ENCODE results near the gene RRP1B.

RRP1B gene

GRCh38 chr21:43726686-43727518 lies 67.5 kb downstream of the RRP1B start:
- no peak for DNase-seq (ENCODE audit: low read depth in 2 of 2)

DNA sequence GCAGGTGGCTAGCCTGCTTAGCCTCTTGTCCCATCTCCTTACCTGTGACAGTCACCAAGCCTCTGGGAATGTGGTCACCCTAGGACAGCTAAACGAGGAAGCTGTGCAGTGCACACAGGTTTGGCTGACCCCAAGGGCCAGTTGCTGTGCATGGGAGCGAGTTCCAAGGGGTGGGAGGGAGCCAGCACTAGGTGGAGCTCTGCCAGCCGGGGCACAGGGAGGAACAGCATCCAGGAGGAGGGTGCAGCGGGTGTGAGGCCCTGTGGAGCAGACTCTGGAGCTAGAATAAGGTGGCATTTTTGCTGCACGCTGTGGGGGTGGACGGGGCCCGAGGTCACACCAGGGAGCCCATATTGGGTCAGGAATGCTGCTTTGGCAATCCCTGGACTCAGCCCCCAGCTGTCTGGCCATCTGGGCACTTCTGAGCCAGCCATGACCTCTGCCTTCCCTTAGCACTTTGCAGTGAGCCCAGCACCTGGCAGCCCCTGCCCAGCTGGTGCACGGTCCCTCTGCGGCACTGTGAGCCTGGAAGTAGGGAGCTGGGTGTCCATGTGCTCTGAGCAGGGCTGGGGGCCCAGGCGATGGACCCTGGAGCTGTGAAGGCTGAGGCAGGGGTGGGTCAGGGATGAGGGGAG lies 68.3 kb downstream of the RRP1B start:
- DNase-seq (ENCODE audit: low read depth in 2 of 2) = no peak

DNA sequence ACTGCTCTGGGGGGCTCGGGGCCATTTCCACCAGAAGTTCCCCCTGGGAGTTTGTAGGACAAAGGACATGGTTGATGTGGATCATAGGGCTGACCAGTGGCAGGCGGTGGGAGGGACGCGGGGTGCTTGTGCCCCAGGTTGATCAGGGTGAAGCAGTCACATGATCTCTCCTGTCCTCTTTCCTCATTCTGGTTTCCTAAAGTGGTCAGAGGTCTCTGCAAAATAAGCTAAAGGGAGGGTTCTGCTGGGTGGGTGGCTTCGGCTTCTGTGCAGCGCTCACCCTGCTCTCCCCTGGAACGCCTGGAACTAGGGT lies 68.8 kb downstream of the RRP1B start:
- no peak for DNase-seq (ENCODE audit: low read depth in 2 of 2)

DNA sequence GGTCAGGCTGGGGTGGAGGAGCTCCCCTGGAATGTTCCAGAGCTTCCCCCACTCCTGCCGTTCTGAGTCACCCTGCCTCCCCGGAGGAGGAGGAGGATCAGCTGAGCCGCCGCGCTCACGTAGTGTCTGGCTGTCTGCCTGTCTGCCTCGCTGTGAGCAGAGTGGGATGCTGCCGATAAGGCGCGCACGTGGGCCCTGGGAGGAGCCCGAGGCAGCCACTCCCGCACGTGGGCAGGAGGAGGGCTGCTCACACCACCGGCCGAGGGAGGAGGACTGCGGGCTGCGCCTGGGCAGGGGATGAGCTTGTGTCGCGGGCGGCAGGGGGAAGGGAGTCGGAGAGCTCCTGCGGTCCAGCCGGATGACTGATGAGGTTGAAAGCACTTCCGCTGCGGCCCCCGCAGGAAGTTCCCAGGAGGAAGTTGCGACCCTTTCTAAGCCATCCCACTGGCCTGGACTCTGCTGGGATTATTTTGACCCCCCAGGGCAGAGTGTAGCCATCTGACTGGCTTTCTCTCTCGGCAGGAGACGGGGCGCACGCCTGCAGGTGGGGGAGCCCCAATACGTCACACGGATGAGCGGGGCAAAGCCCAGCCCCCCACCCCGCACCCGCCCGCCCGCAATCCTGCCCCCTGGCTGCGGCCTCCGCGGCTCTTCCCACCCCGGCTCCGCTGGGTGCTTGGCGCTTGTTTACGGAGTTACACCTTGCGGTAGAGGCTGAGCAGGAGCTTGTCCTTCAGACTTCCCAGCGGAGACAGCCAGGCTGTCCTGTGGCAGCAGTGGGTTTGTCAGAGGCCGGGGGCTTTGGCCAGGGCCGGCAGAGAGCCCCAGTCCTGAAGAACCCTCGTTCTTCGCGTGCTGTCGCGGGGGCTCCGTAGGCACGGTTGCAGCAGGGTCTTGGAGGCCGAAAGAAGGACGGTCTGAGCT lies 69.4 kb downstream of the RRP1B start:
- DNase-seq (ENCODE audit: low read depth in 2 of 2) = peak; percentile 72 to 87

DNA sequence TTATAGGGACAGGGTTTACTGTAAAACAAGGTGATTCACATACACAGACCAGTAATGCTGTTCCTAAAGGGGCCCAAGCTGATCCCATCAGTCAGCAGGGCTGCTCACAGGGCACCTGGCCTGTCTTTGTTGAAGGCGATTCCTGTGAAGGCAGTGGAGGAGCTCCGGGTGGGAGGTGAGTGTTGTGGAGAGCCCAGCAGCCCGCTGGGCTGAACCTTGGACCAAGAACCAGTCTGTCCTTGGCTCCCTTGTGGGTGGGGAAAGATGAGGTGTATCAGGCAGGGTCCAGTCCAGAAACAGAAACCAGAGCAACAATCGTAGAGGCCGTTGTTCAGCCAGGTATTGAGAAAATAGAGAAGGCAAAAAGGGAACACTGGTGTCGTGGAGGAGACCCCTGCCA lies 72.1 kb downstream of the RRP1B start:
- DNase-seq (ENCODE audit: low read depth in 2 of 2) = no peak

- no peak for DNase-seq (ENCODE audit: low read depth in 2 of 2)
Measured at GRCh38 chr21:43731891-43732711, 72.7 kb downstream of the RRP1B start.

DNA sequence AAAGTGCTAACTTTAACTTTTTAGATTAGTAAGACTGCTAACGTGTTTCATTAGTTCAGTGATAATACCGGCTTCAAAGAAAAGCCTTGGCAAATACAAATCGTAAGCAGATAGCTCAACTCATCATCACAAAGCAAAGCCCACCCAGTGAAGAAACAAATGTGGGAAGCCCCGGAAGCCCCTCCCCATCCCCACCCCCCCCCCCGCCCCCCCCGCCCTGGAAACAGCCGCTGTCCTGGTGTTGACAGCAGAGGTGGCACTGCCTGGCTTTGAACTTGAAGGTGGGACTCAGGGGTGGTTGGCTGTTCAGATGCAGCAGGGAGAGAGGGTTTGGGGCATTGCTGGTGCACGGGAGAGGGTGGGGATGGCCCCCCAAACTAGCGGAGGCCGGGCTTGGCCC lies 73.7 kb downstream of the RRP1B start:
- no peak for DNase-seq (ENCODE audit: low read depth in 2 of 2)

DNA sequence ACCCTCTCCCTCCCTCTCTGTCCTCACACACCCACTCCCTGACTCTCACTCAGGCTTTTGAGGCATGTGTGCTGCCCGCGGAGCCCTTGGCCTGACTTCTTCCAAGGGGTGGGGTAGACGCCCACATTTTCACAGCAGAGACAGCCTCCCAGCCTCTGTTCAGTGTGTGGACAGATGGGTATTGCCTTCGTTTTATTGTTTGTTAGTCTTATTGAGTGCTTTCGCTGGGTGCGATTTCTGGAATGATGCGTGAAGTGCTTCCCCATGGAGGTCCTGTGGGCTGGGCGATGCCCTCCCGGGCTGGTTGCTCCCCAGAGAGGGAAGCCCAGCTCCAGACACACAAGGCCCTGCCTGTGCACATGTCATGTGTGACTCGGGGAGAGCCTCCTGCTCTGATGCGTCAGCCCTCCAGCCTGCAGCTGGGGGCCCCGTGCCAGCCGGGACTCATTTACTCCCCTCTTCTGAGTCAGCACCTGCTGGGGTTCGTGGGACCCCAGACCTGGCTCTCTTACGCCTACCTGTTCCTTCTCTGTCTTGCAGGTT lies 74.2 kb downstream of the RRP1B start:
- DNase-seq (ENCODE audit: low read depth in 2 of 2) = no peak

DNA sequence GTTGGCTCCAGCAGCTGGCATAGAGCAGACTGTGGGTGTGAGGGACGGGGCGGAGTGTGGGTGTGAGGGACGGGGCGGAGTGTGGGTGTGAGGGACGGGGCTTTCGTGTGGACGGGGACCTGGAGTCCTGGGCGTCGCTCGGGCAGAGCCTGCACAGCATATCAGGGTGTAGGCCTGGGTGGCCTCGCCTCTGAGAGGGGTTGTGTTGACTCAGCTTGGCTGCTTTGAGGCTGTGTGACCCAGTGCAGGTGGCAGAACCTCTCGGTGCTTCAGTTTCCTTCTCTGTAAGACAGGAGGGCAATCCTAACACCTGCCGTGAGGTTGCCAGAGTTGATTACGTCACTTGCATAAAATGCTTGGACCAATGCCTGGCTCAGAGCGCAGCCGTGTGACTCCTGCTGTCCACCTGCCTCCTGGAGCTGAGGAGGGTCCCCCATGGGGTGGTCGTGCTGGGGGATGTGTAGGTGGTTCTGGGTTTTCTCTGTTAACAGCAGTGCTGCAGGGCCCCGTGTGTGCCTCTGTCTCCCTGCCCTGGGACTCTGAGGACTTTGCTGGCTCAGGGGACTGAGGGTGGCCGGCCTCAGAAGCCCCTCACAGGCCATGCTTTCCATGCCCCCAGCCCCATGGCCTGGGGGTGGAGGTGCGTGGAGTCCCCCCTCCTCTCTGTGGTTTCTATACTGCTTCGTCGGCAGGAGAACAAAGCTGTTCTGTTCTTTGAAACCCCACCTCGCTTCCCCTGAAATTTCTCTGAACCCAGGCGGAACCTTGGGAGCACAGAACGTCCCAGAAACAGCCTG lies 75.0 kb downstream of the RRP1B start:
- no peak for DNase-seq (ENCODE audit: low read depth in 2 of 2)

- DNase-seq (ENCODE audit: low read depth in 2 of 2) = no peak
Measured at GRCh38 chr21:43734928-43735229, 75.5 kb downstream of the RRP1B start.

DNA sequence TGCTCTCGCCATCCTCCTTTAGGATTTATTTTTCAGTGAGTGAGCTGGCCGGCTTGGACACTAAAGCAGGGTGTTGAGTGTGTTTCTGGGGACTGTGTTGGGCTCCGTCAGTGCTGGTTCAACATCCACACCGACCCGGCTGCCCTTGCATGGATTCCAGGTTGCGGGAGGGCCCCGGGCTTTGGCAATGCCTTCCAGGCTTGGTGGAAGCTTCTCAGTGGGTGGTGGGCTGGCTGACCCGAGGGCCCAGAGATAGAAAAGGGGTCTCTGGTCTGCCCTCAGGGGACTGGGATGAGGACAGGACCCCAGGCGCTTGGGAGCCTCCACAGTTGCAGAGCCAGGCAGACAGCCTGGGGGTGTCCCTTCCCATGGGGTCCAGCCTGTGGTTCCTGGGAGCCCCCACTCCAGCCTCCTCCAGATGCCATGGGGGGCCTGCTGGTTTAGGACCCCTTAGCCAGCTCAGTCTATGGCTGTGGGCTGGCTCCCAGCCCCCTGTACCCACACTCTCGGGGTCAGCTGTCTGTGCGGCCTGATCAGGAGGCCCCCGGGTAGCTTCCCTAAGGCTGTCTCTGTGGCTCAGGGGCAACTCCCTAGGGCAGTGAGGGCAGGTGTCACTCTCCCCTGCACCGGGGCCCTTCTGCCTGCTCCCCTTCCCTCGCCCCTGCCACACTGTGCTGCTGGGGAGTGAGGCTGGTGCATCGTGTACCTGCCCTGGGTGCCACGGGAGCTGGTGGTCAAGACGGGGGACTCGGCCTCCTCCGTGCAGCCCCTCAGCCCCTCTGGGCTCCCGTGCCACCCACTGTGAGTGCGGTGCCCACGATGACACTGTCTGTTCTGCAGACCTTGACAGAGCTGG lies 76.1 kb downstream of the RRP1B start:
- no peak for DNase-seq (ENCODE audit: low read depth in 2 of 2)

DNA sequence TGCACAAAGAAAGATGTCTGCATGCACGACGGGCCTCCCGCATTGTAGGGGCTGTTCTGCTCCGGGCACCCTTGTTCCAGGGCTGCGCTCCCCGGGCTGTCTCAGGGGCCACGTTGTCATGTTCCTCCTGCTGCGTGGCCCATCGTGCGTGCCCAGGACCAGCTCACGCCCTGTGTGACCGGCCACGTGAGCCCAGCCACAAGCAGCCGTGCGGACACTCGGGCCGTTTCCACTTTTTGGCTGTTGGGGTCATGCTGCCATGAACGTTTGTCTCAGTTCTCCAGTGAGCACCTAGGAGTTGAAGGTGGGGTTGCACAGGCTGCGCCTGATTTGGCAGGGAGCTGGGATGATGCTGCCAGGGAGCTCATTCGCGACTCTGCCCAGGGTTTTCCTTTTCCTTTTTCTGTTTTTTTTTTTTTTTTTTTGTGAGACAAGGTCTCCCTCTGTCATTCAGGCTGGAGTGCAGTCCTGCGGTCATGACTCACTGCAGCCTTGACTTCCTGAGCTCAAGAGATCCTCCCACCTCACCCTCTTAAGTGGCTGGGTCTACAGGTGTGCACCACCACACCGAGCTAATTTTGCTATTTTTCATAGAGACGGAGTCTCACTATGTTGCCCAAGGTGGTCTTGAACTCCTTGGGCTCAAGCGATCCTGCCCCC lies 77.0 kb downstream of the RRP1B start:
- DNase-seq (ENCODE audit: low read depth in 2 of 2) = no peak

DNA sequence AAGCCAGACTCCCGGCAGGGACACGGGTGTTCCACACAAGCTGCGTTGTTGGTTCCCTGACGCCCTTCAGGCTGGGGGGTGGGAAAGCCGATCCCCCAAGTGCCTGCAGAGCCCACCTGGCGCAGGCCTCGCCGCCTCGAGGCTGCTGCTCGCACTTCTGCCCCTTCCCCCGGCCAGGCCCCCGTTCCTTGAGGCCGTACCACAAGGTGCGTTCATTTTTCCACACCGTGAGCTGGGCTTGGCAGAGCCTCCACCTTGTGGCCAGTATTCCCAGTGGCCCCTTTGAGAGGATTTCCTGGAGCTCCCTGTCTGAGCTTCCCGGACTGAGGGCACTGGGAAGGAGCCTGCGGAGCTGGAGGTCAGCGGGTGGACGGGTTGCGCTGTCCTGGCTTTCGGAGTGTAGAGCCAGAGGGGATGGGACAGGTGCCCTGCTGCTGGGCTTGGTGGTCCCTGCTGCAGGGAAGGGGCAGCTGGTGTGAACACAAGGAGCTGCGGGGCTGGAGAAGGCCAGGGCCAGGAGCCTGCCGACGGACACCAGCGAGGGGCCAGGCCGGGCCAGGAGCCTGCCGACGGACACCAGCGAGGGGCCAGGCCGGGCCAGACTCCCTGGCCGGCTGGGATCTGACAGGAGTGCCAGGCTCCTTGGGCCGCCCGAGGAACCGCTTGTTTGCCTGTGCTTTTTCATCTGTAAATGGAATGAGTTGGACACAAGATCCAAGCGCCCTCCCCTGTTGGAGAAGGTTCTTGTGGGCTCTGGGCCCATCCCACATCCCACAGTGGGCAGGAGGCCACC lies 78.0 kb downstream of the RRP1B start:
- DNase-seq (ENCODE audit: low read depth in 2 of 2) = no peak

GRCh38 chr21:43739621-43740435 lies 80.5 kb downstream of the RRP1B start:
- no peak for DNase-seq (ENCODE audit: low read depth in 2 of 2)

- DNase-seq (ENCODE audit: low read depth in 2 of 2) = no peak
Measured at GRCh38 chr21:43740497-43741156, 81.3 kb downstream of the RRP1B start.

GRCh38 chr21:43741423-43742096 lies 82.2 kb downstream of the RRP1B start:
- DNase-seq (ENCODE audit: low read depth in 2 of 2) = no peak

Data from stimulated activated CD4-positive, alpha-beta T cell treated with anti-CD3 and anti-CD28 coated beads, Interleukin-4, amount 100 ng/mL, for 48 hours (primary cell).